ENCODE results near the gene FBXW12.

- TF ChIP-seq, protein P1, sequence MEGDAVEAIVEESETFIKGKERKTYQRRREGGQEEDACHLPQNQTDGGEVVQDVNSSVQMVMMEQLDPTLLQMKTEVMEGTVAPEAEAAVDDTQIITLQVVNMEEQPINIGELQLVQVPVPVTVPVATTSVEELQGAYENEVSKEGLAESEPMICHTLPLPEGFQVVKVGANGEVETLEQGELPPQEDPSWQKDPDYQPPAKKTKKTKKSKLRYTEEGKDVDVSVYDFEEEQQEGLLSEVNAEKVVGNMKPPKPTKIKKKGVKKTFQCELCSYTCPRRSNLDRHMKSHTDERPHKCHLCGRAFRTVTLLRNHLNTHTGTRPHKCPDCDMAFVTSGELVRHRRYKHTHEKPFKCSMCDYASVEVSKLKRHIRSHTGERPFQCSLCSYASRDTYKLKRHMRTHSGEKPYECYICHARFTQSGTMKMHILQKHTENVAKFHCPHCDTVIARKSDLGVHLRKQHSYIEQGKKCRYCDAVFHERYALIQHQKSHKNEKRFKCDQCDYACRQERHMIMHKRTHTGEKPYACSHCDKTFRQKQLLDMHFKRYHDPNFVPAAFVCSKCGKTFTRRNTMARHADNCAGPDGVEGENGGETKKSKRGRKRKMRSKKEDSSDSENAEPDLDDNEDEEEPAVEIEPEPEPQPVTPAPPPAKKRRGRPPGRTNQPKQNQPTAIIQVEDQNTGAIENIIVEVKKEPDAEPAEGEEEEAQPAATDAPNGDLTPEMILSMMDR (IDR thresholded peaks at IDR 0.05), result no peak
- TF ChIP-seq POLR2A (IDR thresholded peaks at IDR 0.05), result no peak
Observed at GRCh38 chr3:48436855-48437254, 64.8 kb downstream of the FBXW12 start.

Measured in transverse colon (tissue), 3 donors.